A673 (cell line): Measurements from ENCODE around the gene MS4A10. TPM values are rescaled to one million over a fixed set of nuclear protein-coding genes. Genes with fewer than 3 reads are reported as not detected.
"Not testable (repeated sequence)": the region's sequence is repeated elsewhere in the genome, so short reads cannot be mapped to it uniquely, and the experiment has no call there.

Experiments
- BruUV-seq: library from RNA; stranded (reverse); fragments of 400-500 nt; replicated peaks from 2 replicates; lab custom pipeline; 2021; lab: Mats Ljungman, UMichigan
- CTCF ChIA-PET: fragments of 300-600 bp; sonication (Branson Sonifier 250); formaldehyde crosslinking; loops from one replicate; lab custom pipeline; 2022; ENCODE audit warnings: antibody characterized with exemption; lab: Charles Lee
- POLR2A ChIA-PET: fragments of 300-600 bp; sonication (Branson Sonifier 250); formaldehyde crosslinking; loops from one replicate; lab custom pipeline; 2022; ENCODE audit warnings: antibody characterized with exemption; ENCODE audit not compliant: low non-redundant PET; lab: Charles Lee
- DNase-seq: peaks from one replicate; pipeline ENCODE4 v3.0.0-alpha.2; 2015; ENCODE audit warnings: low spot score
- H3K27ac ChIP-seq: fragments of 200-600 bp; sonication (generic); 2 replicates; pipeline ENCODE4 v1.5.1; 2016; ENCODE audit warnings: mixed run types, low read depth, mild to moderate bottlenecking, mixed read lengths, antibody characterized with exemption, low read length; ENCODE audit not compliant: poor library complexity, severe bottlenecking
- H3K27me3 ChIP-seq: fragments of 200-600 bp; sonication (generic); replicated peaks from 2 replicates; pipeline ENCODE4 v1.6.1; 2017; ENCODE audit warnings: mixed run types, low read depth, mild to moderate bottlenecking, mixed read lengths, antibody characterized with exemption, low read length; ENCODE audit not compliant: insufficient read depth, poor library complexity
- H3K36me3 ChIP-seq: fragments of 200-600 bp; sonication (generic); 2 replicates; pipeline ENCODE4 v1.6.1; 2016; ENCODE audit warnings: mixed run types, mild to moderate bottlenecking, mixed read lengths, antibody characterized with exemption, low read length; ENCODE audit not compliant: insufficient read depth, poor library complexity, severe bottlenecking
- H3K4me1 ChIP-seq: fragments of 200-600 bp; sonication (generic); 2 replicates; pipeline ENCODE4 v1.6.1; 2017; ENCODE audit warnings: mixed run types, mild to moderate bottlenecking, mixed read lengths, antibody characterized with exemption, low read length; ENCODE audit not compliant: insufficient read depth, poor library complexity, severe bottlenecking
- H3K4me3 ChIP-seq: fragments of 200-600 bp; sonication (generic); 2 replicates; pipeline ENCODE4 v1.5.1; 2016; ENCODE audit warnings: low read depth, mixed run types, mild to moderate bottlenecking, mixed read lengths, low read length; ENCODE audit not compliant: poor library complexity, severe bottlenecking
- H3K9me3 ChIP-seq: fragments of 200-600 bp; sonication (generic); 2 replicates; pipeline ENCODE4 v1.6.1; 2016; ENCODE audit warnings: mixed run types, low read depth, mild to moderate bottlenecking, mixed read lengths, antibody characterized with exemption, low read length; ENCODE audit not compliant: poor library complexity, severe bottlenecking
- CTCF ChIP-seq: fragments of 300-800, 200-600 bp; sonication (generic); conservative IDR thresholded peaks from 2 replicates; pipeline ENCODE4 v1.5.1; 2017; ENCODE audit warnings: low read depth, mild to moderate bottlenecking, antibody characterized with exemption, low read length, moderate library complexity, mixed read lengths
- EZH2 ChIP-seq: fragments of 200-600 bp; sonication (generic); IDR thresholded peaks from 2 replicates; pipeline ENCODE4 v1.6.1; 2017; ENCODE audit warnings: borderline replicate concordance, low read depth, mild to moderate bottlenecking, mixed read lengths, antibody characterized with exemption, low read length; ENCODE audit not compliant: poor library complexity, severe bottlenecking
- intact Hi-C: fragments of 100-400 bp; cut with micrococcal nuclease; formaldehyde crosslinking; loops from one replicate; pipeline ENCODE4 v1.10.0; 2022; ENCODE audit not compliant: unreplicated experiment
- total RNA-seq: library from RNA; stranded (reverse); gene quantifications from 2 replicates; pipeline ENCODE4 v1.2.3, GENCODE V29; 2021

Gene MS4A10
- total RNA-seq, 1 experiment from 2014 or later: not detected

GRCh38 chr11:60816590-60817157 lies 31.5 kb downstream of the MS4A10 start:
- peaks cover 9% of the 10 kb centered on the region for H3K9me3 ChIP-seq
- TF ChIP-seq CTCF: no peak
- TF ChIP-seq EZH2: no peak
- H3K4me3 ChIP-seq: no peak overlapping the region
- no peak for DNase-seq
- BruUV-seq: no TSS peak
- H3K4me1 ChIP-seq: no peaks in the 10 kb centered on the region
- ChIA-PET POLR2A (no interaction called here), CTCF (no interaction called here)
- no peak overlapping the region for H3K27ac ChIP-seq
- intact Hi-C loops: no loop called here
- H3K27me3 ChIP-seq: no peaks in the 10 kb centered on the region
- H3K36me3 ChIP-seq: no peaks in the 10 kb centered on the region

DNA sequence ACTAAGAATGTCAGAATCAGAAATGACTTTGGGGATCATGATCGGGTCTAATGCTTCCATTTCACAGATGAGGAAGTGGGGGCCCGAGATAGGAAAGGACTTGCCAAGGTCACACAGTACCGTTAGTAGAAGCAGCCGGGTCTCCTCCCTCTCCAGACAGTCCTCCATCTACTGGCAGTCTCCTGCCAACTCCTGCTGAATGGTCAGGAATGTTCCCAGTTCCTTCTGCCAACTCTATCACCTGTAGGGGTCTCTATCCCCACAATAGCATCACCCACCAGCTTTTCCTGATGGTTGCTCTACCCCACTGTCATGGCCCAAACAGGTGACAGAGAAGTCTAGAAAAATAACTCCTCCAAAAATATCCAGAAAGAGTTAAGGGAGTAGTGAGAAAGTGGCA lies 32.9 kb downstream of the MS4A10 start:
- Histone ChIP-seq H3K27me3 (no peaks in the 10 kb centered on the region), H3K4me1 (no peaks in the 10 kb centered on the region), H3K4me3 (no peak overlapping the region), H3K9me3 (peaks cover 9% of the 10 kb centered on the region), H3K36me3 (no peaks in the 10 kb centered on the region), H3K27ac (no peak overlapping the region)
- intact Hi-C loops: no loop called here
- CTCF ChIA-PET: no interaction called here
- POLR2A ChIA-PET: no interaction called here
- no TSS peak for BruUV-seq
- no peak for DNase-seq
- TF ChIP-seq CTCF: no peak

DNA sequence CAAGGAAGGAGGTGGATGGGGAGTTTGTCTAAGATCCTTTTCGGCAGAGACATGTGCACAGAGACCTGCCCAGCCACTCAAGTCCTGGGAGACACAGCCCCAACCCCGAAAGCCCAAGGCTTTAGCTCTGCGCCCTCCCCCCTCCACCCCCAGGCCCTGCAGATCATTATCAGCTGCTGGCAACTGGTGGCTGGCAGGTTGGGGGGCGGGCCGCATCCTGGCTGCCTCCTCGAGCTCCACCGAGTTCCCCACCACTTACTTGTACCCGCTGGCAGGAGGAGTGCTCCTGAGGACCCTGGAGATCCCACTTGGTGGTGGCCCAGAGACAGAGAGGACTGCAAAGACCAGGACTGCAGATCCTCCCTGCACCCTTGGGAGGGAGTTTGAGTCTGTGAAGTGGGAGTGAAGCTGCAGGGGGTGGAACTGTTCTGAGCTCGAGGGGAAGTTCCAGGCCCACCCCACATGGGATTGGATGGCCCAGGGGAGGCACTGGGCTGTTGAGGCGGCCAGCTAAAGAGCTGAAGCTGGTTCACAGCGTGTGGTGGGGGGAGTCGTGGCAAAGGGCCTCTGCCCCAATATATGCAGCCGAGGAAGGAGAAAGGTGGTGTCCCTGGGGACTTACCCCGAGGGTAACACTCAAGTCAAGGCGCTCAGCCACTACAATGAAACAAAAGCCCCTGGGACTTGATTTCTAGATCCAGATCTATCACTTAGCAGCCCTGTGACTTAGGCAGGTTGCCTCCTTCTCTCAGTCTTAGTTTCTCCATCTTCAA lies 36.9 kb downstream of the MS4A10 start:
- POLR2A ChIA-PET: no interaction called here
- intact Hi-C loops: no loop called here
- CTCF ChIA-PET: no interaction called here
- peaks cover under 1% of the 10 kb centered on the region for H3K9me3 ChIP-seq
- no peak for DNase-seq
- no peaks in the 10 kb centered on the region for H3K4me1 ChIP-seq
- no TSS peak for BruUV-seq
- H3K27ac ChIP-seq: no peak overlapping the region
- H3K36me3 ChIP-seq: no peaks in the 10 kb centered on the region
- no peak overlapping the region for H3K4me3 ChIP-seq
- no peaks in the 10 kb centered on the region for H3K27me3 ChIP-seq
- TF ChIP-seq EZH2 (no peak), CTCF (no peak)

- H3K27ac ChIP-seq, H3K9me3 ChIP-seq, H3K4me3 ChIP-seq, H3K36me3 ChIP-seq, intact Hi-C loops, H3K27me3 ChIP-seq, CTCF ChIA-PET, DNase-seq, H3K4me1 ChIP-seq, BruUV-seq, POLR2A ChIA-PET: not testable (repeated sequence)
Measured at GRCh38 chr11:60823745-60824306, 38.7 kb downstream of the MS4A10 start.
